GM19043 (cell line): ENCODE data around the gene ADARB2.
"Not testable (repeated sequence)": the region's sequence is repeated elsewhere in the genome, so short reads cannot be mapped to it uniquely, and the experiment has no call there.

Source experiments
- ATAC-seq: cut with Tn5 transposase; IDR thresholded peaks from one replicate; pipeline ENCODE4 v1.9.1; 2021; ENCODE audit warnings: low read depth; ENCODE audit not compliant: unreplicated experiment

Gene ADARB2

DNA sequence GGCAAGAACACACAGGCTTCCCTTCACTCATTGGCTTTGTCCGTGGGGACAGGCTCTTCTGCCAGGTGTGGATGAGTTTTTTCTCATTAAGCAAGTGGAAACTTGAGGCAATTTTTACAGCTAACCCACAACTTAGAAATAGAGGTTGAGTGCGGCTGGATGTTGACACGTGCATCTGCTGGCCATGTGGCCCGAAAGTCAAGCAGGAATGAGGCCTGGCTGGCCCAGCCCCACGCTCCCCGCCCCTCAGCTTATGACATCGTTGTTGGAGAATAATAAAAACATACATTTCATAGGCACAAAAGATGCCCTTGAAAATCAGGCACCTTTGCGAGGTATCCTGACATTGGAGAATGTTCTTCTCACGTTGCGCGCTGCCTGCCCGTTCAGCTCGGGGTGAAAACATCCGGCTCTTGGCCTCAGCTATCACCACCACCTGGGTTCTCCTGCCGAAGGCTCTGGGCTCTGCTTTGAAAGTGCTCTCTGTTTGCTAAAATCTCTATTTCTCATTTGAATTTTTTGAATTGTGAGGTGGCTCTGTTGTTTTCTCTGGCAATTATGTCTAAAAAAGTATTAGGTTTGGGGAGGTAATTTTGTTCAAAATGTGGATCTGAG is 370.4 kb downstream of the ADARB2 start:
- no peak for ATAC-seq

DNA sequence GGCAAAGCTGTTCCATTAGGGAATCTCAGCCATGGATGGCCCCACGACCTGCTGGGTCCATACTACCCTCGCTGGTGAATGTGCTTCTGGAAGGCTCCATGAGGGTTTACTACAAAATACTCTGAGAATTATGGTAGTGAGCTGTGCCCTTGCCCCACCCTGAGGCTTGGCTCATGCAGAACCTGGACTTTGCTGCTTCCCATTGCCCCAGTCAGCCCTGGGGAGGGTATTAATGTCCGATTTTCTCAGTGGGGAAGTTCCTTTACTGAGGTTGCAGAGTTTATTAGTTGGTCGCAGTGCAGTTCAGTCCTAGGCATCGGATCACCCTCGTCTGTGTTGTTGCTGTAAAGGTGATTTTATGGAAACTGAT is 371.0 kb downstream of the ADARB2 start:
- ATAC-seq: no peak

DNA sequence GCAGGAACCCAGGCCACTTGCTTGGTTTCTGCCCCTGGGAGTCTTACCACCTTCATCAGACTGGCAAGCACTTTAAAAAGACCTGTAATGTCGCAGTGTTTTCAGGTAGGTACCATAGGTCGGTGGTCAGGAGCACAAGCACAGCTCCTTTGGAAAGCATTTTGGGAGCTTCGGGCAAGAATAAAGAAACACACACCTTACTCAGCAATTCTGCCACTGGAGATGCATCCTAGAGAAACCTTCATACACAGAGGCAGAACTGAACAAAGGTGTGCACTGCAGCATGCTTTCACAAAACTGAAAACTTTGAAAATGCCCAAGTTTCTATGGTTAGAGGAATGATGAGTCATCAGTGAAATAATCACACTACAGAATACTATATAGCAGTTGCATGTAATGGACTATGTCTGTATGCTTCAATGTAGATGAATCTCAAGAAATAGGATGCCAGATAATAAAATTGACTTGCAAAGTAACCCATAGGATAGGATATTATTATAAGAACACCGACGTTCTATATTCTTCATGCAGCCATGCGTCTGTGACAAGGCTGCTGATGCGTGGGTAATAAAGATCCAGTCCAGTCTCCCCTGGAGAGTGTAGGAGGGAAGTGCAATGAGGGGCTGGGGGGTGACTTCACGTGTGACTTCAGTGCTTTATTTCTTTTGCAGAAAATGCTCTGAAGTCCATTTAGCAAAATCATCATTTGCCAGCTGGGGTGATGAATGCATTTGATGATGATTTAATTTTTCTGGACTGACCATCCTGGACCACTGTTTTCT is 371.6 kb downstream of the ADARB2 start:
- no peak for ATAC-seq

DNA sequence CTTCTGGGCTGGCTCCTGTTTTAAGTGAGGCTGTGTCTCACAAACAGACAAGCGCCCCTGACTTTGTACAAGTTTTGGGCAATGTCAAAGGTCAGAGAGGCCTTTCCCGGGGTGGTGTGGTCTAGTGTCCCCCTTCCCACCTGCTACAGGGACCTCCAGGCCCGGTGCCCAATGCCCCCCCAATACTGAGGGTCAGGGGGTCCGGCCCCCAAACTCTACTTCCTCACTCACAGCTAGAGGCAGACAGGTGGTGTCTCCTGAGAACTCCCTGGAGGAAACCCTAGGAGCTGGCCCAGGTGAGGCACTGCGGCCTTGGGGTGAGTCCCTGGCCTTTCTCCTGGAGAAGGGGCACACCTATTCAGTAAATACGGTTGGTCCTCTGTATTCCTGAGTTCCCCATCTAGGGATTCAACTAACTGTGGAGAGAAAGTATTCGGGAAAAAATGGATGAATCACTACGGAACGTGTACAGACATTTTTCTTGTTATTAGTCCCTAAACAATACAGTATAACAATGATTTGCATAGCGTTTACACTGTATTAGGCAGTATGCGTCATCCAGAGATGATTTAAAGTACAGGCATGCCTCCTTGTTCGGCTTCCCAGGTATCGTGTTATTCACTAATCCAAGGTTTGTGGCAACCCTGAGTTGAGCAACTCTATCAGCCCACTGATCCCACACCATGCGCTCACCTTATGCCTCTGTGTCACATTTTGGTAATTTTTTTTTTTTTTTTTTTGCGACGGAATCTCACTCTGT is 373.0 kb downstream of the ADARB2 start:
- no peak for ATAC-seq

DNA sequence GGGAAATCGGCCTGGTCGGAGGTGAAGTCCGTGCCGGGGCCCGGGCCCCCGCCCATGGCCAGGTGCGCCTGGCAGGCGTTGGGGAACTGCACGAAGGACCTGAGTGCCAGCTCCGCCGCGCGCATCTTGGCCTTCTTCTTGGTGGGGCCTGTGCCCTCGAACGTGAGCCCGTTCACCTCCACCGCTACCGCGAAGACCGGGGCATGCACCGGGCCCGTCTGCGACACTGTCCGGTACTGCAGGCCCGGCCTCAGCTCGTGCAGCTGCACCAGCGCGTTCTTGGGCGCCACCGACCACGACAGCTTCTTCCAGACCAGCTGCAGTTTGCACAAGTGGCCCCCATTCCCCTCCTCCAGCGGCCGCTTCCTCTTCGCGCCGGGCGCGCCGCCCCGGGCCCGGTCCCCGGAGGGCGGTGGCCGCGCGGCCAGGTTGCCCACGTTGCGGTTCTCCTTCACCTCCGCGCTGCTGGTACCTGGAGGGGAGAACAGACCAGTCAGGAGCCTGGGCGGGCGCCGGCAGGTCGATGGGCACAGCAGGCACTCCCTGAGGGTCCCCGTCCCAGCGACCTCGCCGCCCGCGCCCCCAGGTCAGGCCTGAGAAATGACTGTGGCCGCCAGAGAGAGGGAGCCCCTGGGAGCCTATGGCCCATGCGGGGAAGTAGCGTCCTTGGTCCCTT is 373.7 kb downstream of the ADARB2 start:
- ATAC-seq: no peak

DNA sequence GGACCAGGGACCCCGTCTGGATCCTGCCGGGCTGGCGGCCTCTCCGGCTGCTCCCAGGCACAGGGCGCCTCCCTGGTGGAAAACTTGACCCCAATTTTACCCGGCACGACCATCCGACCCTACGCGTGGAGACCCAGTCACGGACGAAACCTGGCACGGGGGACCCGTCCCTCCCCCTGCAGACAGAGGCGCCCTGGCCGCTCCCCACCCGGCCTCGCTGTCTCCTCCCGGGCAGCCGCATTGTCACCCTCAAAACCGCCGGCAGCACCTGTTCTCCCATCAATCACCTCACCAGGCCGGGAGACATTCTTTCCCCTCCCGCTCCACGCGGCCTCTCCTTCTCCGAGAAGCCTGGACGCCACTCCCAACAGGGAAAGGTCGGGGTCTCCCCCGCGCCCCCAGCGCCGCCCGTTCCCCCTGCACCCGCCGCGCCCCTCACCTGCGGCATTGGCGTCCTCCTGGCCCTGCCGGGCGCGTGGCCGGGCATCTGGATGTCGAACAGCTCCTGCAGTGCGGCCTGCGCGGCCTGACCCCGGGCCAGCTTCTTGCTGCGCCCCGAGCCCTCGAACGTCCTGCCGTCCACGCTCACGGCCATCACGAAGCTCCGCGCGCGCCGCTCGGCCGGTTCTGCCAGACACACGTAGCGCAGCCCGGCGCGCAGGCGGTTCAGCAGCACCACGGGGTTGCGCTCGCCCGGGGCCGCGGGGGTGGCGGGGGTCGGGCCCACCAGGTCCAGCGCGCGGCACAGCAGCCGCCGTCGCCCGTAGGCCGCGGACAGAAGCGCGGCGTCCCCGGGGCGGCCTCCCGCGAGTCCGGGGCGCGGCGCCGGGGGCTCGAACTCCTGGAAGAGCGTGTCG is 374.5 kb downstream of the ADARB2 start:
- no peak for ATAC-seq

DNA sequence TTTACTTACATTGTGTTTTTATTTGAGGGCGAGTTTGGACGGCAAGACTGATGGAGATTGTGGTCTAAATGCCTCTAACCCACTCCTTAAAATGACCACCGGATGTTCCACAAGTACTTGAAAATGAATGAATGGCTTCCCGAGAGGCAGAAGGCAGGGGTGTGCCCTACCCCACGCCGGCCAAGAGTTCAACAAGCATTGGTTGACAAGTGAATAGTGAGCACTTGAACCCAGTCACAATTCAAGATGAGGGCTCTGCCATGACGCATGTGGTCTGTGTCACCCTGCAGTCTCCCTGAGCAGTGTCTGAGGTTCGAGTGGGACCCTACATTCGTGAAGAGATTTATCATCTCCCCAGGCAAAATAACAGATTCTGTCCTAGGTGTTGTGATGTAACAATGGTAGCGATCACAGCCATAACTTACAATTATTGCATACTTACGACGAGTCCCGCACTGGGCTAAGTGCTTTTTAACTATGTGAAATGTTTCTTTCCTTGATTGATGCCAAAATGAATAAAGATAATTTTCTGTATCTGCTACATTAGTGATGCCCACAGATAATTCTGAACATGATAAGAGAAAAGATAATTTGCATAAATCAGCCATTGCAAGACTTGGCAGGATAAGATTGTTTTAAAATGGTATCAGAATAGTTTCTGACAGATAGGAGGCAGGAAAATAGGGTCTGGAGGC is 375.8 kb downstream of the ADARB2 start:
- no peak for ATAC-seq

DNA sequence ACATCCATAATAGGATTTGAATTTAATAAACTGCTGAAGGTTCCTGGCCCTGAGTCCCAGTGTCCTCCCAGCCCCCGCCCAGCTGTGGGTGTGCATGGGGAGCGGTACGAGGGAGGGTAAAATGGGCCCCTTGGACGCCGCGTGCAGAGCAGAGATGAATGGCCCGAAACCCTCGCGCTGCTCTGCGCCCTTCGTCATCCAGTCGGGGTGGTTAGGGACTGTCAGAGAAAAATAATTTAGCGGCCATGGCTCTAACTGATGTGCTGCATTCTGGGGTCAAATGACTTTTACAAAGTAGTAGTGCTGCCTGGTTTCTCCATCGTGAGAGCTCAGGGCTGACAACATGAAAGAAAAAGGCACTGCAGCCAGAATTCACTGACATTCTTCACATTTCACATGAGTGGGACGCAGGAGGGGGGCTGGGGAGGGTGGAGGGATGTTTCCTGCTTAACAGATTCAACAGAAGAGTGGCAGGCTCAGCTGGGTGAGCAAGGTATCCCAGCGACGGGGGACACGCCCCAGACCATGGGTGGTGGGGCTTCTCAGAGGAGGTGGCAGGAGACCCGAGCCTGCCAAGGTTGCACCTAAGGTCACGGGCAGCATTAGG is 376.7 kb downstream of the ADARB2 start:
- ATAC-seq: no peak

DNA sequence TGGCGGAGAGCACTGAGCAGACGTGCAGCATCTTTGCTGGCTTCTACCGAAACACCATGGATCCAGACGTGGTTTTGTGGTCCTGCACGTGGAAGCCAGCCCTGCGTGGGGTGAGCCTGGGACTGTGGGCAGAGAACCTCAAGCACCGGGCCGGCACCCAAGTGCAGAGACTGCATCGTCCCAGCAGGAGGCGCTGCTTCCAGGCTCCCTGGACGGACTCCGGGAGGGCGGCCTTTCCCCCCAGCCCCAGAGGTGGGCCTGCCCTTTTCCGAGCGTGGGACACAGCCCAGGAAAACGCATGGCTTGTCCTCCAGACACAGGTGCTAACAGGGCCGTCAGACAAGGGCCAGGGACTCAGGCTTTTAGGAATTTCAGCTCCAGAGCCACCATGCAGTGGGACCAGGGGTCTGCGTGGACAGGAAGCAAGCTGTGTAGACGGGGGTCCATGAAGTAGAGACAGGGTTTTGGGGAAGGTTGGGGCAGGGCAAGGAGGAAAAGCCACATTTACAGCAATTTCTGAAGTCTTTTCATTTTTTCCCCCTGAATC is 377.2 kb downstream of the ADARB2 start:
- ATAC-seq: no peak

DNA sequence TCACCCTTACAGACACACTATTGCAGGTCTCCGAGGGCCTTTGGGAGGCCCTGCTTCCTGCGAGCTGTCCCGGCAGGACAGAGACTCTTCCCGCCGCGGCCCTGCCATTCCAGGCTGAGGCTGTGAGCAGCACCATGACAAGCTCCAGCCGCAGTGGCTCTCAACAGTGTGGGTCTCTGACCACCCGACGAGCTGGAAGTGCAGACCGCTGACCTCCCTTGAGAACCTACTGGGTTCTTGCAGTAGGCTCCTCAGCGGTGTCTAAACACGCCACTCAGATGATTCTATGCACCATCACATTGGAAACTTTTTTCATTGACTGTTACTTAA is 377.7 kb downstream of the ADARB2 start:
- no peak for ATAC-seq

DNA sequence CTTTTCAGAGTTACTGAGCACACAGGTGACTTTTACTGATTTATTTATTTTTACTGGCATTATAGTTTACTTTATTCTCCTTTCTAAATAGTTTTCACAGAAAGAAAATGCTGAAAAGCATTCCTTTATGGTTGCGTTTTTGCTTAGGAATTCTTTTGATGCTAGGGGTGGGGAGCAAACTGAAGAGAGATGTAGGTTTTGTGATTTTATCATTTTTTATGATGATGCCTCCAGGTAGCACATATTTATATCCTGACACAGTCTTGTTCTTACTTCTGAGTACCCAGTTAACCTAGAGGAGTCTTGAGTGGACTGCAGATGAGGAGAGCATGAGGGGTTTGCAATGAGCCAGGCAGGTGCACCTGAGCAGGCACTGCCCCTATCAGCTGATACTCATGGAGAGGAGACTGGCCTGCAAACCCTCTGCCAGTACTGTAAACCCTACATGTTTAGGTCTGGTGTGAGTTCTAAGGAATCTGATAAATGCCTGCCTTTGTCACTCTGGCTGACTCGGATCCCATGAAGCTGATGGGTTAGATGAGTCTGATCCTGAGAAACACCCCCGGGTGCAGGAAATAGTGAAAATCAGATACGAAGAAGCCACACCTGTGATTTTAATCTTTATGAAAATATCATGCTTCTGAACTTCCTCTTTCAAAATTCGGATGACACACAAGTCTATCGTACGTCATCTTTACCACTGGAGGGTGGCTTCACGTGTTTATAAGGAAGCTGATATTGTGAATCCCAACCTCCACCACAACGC is 378.3 kb downstream of the ADARB2 start:
- no peak for ATAC-seq

DNA sequence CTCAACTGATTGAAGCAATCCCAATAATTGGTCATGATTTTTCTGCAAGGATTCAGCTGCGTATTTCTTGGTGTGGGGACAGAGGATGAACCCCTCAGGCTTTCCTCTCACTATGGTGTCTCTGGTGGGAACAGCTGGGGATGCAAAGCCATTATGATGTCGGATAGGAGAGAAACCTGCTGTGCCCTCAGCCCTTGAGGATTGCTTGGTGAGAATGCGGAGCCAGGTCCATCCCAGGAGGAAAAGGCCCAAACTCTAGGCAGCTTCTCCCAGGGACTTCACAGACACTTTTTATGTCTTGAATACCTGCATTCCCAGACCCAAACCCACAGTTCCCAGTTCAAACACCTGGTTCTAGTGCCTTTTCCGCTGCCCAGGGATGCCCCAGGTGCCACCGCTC is 379.2 kb downstream of the ADARB2 start:
- no peak for ATAC-seq

DNA sequence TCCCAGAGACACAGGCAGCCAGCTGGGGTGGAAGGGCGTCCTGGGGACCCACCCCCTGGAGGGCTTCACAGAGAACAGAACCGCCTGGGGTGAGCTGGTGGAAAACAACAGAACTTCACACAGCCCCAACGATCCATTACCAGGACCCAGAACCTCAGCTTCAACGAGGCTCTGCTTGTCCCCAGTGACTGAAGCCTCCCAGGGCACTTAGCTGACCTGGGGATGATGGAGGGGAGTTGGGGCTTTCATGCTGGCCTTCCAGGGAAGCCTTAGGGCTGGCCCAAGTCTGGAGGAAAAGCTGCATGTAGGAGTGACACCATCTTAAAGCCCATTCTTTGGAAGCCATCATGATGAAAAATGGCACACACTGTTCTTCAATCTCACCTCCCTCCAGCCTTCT is 381.0 kb downstream of the ADARB2 start:
- ATAC-seq: no peak

DNA sequence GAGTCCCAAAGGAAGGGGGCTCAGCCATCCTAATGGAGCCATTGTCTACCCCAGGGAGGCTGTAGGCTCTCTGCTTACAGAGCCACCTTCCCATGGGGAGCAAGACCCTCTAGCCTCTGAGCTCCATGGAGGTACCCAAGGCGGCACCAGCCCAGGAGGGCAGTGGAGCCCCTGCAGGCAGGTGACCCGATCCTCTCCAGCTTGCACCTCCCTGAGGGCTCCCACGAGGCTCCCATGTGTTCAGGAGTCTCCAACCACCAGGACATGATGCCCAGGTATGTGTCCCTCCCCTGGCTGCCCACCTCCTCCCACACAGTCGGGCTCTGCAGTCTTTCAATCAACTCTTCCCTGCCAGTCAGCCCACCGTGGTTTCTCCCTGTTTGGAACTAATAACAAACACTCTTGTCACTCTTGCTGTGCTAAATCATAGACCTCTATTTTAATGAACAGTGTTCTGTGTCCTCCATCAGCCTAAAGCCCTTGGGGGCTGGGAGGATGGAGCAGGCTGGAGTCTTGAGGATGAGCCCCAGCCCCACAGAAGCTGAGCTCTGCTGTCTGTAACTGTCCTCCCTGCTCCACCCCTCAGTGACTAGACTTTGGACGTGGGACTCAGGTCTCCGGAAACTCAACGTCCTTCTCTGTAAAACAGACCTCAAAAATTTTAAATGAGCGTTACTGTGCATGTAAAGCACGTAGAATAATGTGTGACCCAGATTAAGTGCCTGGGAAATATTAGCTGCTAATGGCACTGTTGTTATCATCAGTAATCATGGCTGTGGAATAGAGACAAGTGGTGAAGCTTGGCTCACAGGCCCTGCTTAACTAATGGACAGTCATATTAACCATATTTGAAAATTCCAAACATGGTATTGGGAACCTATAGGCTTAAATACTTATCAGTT is 382.3 kb downstream of the ADARB2 start:
- ATAC-seq: no peak

DNA sequence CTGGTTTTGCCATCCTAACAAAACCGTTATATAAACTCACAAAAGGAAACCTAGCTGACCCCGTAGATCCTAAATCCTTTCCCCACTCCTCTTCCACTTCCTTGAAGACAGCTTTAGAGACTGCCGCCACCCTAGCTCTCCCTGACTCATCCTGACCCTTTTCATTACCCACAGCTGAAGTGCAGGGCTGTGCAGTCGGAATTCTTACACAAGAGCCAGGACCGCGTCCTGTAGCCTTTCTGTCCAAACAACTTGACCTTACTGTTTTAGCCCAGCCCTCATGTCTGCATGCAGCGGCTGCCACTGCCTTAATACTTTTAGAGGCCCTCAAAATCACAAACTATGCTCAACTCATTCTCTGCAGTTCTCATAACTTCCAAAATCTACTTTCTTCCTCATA is 385.0 kb downstream of the ADARB2 start:
- ATAC-seq: not testable (repeated sequence)

DNA sequence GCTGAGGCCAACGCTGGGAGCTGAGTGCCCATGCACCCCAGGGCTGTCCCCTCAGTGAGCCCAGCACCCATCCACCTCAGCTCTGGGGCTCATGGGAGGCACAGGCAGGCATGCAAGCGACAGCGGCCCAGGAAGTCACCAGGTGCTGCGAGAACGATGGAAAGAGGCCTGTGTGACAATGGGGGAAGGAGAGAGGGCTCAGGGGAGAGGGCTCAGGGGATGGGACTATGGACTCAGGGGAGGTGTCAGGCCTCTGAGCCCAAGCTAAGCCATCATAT is 388.6 kb downstream of the ADARB2 start:
- ATAC-seq: no peak

DNA sequence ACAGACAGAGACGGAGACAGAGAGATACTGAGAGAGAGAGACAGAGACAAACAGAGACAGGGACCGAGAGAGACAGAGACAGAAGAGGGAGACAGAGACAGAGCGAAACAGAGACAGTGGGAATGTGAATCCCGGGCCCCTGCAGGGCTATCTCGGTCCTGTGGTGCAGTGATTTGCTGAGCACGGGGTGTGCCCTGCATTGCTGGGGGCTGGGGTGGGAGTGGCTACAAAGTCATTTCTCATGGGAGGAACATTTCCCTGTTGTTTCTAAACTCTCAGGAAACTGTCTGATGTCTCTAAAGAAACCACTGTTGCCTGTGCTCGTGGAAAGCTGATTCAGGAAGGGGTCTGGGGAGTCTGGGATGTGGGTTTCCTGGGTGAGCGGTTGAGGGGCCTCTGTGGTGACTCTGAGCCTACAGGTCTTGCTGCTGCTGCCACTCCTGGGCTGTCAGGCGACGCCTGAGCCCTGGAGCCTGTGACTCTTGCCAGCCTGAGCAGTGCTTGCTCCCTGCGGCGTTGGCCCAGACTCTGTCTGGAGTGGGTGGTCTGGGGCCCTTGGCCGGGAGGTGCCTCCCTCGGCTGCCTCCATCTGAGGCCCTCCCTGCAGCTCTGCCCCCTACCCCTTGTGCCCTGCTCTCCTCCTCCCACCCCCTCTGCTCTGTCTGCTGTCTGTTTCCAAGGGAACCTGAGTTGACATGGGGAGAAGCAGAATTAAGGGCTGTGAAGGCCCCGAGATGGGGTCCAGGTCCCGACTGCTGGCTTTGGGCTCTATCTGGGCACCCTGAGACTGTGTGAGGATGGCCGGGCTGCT is 389.2 kb downstream of the ADARB2 start:
- ATAC-seq: no peak
